Activated CD8-positive, alpha-beta memory T cell treated with anti-CD3 and anti-CD28 coated beads for 48 hours (primary cell): ENCODE data around the gene KCNQ1.

Experiments
- DNase-seq, 3 experiments: peaks; one replicate each; pipeline ENCODE4 v3.0.0-alpha.2; 2020; ENCODE audit warnings: low read depth in 2 of 3, low spot score in 2 of 3

KCNQ1 gene

DNA sequence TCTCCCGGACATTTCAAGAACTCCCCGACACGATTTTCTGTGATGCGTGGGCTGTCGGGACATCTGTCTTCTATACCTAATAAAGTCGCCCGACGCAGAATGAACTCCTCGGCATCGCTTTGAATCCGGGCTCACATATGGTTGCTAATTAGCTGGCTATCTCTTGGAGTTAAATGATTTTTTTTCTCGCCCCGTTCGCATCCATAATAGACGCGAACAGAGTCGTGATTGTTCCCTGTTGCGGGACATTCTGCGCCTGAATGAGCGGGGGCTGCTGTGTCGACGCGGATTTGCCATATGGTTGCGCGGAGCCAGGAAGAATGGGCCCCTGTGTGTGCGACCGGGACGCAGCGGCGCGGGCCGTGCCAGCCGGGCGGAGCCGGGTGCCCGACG lies 424.3 kb downstream of the KCNQ1 start:
- no peak for DNase-seq

DNA sequence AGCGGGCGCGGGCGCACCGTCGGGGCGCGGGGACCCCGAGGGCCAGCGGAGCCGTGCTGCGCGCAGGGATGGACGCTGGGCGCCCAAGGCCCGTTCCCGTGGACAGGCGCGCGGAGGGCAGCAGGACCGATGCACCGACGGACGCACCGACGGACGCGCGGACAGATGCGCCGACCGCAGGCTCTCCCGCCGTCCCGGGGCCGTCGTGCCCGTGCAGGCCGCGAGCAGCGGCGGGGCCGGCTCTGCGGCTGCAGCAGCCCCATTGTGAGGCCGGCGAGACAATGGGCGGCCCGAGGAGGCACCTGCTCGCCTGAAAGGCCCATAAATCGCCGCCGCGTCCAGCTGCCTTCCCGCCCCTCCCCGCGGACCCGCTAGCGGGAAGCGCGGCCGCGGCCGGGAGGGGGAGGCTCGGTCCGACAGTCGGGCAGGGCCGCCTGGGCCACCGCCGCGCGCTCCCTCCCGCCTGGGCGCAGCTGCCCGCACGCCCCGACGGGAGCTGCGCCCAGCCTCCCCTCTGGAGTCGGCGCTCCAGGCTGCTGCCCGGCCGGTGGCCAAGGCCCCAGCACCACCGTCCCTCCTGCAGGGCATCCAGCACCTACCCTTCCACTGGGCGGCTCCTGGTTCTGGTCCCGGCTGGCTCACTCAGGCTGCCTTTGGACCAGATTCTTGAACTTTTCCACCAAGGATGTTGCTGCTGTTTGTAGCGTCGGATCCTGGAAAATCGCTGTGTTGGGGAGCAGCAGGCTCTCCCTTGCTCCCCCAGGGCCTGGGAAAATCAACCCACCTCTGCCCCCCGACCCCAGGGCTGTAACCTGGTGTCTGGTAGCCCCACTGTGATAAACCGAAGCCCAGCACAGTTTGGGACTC lies 425.0 kb downstream of the KCNQ1 start:
- DNase-seq = no peak

DNA sequence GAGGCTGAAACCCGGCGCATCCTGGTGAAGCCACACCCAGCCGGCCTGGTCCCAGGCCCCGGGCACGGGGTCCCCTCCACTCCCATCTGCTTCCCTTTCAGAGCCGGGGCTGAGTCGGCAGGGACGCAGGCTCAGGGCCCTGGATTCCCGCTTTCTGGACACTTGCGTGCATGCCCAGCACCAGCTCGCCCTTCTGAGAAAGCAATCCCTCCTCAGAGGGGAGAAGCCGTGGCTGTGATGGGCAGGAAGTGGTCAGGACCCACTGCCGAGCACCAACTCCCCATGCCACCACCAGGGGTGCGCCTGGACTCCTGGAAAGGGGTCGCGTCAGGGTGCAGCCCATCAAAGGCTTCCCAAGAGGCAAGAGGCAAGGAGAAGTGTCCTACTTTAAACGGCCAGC lies 425.7 kb downstream of the KCNQ1 start:
- DNase-seq = no peak

DNA sequence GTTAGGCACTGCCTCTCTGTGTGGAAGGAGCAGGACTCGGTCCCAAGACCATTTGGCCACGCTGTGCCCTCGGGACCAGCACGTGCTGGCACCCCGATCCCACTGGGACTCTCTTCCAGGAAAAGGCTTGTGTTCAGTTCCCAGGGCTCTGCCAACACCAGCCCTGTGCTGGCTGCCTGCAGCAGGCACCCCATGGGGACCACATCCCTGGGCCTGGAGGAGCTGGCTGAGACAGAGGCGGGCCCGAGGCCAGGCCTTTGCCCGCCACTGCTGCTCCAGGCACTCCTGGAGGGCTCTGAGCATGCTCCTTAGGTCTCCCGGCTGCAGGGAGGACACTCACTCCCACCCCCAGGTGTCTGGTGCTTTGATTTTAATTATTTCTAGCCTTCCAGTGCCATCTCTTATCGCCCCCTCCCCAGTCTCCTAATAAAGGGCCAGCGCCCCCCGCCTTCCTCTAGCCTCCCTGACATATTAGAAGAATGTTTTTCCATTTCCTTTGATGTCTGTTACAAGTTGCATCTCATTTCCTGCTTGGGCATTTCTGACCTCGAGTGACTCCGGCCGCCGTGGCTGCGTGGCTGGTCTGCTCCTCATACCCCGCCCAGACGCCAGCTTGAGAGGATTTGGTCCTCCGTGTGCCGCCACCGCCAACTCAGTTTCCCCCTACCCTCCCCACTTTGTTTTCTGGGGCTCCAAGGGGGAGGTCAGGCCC lies 426.3 kb downstream of the KCNQ1 start:
- DNase-seq = no peak

DNA sequence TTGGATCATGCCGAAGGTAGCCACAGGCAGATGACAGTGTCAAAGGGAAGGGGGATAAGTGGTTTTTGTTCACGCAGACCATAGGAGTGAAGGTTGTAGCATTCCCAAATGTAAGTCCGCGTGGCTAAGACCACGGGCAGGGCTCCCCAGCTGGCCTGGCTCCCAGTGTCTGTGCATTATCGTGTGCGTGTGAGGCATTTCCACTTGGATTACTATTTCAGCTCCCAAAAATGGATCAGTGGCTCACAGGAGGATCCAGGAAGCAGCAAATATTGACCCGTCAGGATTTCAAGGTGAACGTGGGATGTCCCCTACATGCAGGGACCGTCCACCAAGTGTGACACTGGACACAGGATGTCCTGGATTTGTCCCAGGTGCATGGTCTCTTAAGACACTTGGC lies 430.2 kb downstream of the KCNQ1 start:
- no peak for DNase-seq

DNA sequence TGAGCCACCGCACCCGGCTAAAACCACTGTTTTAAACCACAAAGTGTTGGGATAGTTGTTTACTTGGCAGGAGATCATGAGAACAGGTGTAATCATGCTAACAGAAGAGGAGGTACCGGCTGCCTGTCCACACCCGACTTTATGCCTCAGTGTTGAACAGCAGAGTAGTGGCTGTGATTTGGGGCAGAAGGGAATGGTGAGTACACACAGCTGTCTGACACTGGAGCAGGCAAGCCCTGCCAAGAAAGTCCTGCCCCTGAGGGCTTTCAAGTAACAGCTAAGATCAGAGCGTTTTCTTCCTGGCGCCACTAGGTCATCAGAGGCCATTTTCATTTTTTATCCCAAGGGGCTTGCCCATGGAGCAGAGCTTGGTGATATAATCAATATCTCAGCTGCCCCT lies 432.7 kb downstream of the KCNQ1 start:
- no peak for DNase-seq

GRCh38 chr11:2878782-2879181 lies 434.0 kb downstream of the KCNQ1 start:
- DNase-seq = no peak

GRCh38 chr11:2880646-2881045 lies 435.8 kb downstream of the KCNQ1 start:
- no peak for DNase-seq

DNA sequence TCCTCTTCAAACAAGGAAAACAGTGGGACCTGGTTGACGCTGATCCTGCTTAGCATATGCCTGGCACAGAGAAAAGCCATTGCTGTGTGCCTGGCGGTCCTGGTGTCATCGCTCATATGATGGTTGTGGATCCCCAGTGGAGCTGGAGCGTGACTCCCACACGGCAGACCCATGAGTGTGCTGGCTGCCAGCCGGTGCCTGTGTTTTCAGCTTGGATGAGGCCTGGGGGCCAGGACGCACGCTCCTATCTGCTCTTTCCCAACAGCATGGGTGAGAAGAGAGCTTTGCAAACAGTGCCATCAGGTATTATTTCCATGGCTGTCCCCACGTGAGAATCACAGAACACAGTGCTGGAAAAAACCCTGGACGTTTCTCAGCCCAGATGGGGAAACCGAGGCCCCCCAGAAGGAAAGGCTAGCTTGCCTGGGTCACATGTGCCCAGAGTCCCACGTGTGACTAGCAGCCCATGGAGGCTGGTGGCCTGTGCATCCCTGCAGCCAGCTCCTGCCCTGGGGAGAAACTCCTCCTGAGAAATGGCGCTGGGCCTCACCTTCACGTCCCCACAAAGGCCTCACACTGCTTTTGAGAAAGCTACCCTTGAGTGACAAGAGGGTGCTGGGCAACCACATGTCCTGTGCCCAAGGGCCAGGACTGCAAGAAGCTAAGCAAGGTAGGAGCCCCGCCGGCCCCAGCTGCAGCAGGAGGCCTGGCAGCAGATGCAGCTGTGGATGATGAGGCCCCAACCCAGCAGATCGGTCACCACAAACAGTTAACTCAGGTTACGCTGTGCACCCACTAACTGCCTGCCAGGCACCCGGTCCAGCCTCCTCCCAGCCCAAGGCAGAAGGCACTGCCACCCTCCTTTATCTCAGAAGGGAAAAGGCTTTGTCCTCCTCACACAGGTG lies 436.5 kb downstream of the KCNQ1 start:
- no peak for DNase-seq

DNA sequence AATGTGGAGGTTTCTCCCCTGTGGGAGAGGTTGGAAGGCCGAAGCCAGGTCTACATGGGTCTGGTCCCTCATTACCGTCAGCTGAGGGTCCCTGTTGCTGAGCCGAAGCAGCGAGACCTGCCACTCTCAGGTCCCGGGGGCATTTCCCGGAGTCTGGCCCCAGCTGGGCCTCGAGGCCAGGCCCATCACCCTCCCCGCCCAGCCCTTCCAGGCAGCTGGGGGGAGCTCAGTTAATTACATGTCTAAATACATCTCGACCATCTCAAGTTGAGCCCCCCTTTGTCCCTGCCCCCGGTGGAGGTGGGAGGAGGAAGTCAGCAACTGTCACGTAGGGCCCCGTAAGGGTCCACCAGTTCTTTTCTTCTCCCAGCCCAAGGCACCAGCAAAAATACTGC lies 437.2 kb downstream of the KCNQ1 start:
- DNase-seq = no peak

- no peak for DNase-seq
These were observed 437.7 kb downstream of the KCNQ1 start for GRCh38 chr11:2882396-2883110.

DNA sequence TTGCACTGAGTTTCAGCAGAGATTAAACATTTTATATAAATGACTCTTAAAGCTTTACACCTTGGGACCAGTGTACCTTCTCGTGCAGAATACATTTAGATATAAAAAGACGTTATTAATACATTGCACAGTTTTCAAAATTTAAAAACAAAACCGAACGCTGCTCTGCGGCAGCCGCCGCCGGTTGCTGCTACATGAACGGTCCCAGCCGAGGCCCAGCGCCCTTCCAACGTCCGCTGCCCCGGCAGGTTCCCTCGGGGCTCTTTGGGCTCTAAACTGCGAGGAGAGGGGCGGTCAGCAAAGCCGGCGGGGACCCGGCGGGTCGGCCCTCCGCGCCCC lies 438.8 kb downstream of the KCNQ1 start:
- no peak for DNase-seq

GRCh38 chr11:2883979-2884815 lies 439.4 kb downstream of the KCNQ1 start:
- no peak for DNase-seq

GRCh38 chr11:2885017-2885677 lies 440.3 kb downstream of the KCNQ1 start:
- no peak for DNase-seq

DNA sequence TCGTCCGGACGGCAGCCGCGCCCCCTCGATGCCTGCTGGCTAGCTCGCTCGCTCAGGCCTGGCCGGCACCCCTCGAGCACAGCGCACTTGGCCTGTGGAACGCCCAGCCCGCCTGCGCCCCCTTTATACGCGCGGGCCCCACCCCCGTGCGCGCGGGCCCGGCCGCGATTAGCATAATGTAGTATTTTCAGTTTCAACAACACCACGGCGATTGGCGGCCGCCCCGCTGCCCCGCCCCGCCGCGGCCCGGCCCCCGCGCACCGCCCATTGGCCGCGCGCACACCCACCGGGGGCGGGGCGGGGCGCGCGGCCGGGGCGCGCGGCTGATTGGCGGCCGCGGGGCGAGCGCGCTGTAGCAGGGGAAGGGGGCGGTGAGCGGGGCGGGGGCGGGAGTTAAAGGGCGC lies 440.9 kb downstream of the KCNQ1 start, which contains the start of gene CDKN1C:
CDKN1C (minus strand) TSS at position 98 of the 404 bp plus-strand sequence. CDS start 319 bp downstream, outside the sequence.
- peak in 2 of 3 experiments; percentile 55 to 65 for DNase-seq

- no peak for DNase-seq
These were observed 441.5 kb downstream of the KCNQ1 start for GRCh38 chr11:2886191-2886894.

DNA sequence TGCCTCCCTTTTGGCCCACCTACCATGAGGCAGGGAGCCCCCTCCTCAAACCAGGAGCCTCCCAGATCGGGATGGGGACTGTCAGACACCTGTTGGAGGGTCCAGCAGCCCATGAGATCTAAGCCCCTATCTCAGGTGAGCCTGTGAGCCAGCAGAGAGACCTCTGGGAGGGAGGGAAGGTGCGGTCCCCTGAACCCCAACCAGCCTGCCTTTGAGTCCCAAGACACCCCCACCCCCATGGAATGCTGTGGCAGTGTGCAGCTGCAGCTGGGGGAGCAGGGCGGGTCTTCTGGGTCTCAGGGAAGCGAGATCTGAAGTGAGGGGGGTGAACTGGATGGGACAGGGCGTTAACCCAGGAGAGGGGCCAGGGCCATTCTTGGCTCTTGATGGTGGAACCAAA lies 442.1 kb downstream of the KCNQ1 start:
- DNase-seq = no peak

DNA sequence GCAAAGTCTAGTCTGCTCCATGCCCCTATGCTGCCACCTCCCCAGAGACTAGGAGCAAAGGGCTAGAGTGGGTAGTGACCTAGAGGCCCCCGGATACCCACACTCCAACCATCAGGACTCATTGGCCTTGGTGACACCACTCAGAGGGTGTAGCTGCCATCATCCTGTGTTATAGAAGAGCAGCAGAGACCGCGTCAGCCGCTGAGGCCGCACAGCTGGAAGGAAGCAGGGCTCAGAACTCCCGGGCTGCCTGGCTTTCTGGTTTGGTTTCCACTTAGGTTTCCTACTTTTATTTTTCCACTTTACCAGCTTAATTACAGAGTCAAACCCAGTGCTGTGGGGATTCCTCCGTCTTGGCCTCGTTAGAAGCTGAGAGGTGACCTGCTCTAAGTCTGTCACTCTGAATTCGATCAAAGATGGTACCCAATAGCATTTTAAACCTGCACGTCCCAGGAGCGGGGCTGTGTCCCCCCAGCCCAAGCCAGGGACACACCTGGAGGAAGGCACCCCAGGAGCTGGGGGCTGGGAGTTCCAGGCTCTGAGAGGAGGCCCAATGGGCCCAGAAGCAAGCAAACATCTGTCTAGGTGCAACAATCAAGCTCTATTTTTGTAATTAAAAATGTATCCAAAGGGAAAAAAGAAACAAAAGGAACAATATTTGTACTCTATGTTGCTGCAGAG lies 442.8 kb downstream of the KCNQ1 start:
- DNase-seq = no peak
